ENCODE measurements around the gene PDE8A.

Gene PDE8A

DNA sequence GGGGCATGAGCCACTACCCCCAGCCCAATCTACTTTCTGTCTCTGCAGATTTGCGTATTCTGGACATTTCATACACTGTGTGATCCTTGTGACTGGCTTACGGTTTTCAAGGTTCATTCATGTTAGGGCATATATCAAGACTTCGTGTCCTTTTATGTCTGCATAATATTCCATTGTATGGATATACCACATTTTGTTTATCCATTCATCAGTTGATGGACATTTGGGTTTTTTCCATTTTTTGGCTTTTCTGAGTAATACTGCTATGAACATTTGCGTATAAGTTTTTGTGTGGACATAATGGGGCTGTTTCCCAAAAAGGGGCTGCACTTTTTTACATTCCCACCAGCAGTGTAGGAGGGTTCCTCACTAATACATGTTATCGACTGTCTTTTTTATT is 106.6 kb downstream of the PDE8A start:
- no peak for ATAC-seq
- no peak overlapping the region for H3K4me3 Mint-ChIP-seq
- H3K4me1 Mint-ChIP-seq = no peaks in the 10 kb centered on the region
- H3K27ac Mint-ChIP-seq = no peak overlapping the region
- no peaks in the 10 kb centered on the region for H3K9me3 Mint-ChIP-seq
- no peaks in the 10 kb centered on the region for H3K27me3 Mint-ChIP-seq
- no peak for DNase-seq

GRCh38 chr15:85089929-85090597 is 108.4 kb downstream of the PDE8A start:
- ATAC-seq (no peak), DNase-seq (no peak)
- no peaks in the 10 kb centered on the region for H3K4me1 Mint-ChIP-seq
- H3K4me3 Mint-ChIP-seq = no peak overlapping the region
- no peaks in the 10 kb centered on the region for H3K27me3 Mint-ChIP-seq
- H3K9me3 Mint-ChIP-seq = no peaks in the 10 kb centered on the region
- H3K27ac Mint-ChIP-seq = no peak overlapping the region

DNA sequence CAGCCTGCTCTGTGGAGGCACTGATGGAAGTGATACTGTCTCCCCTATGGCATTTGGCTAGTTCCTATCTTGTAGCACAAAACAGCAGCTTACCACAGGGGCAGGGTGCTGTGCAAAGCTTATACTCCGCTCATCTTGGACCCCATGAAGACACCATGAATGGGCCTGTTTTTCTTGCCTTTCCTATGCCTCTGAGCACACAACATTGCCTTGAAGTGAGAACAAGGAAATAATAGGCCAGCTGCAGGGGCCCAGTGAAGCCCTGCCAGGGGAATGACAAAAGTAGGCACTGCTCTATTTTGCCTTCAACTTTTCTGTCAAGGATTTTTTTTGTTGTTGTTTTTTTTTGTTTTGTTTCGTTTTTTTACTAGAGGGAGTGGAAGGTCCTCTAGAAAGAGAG is 110.3 kb downstream of the PDE8A start:
- Mint-ChIP-seq H3K27me3 (no peaks in the 10 kb centered on the region), H3K27ac (peak overlapping the region in 1 of 2 donors; percentile 34), H3K4me1 (no peaks in the 10 kb centered on the region), H3K9me3 (no peaks in the 10 kb centered on the region), H3K4me3 (no peak overlapping the region)
- ATAC-seq (no peak), DNase-seq (no peak)

DNA sequence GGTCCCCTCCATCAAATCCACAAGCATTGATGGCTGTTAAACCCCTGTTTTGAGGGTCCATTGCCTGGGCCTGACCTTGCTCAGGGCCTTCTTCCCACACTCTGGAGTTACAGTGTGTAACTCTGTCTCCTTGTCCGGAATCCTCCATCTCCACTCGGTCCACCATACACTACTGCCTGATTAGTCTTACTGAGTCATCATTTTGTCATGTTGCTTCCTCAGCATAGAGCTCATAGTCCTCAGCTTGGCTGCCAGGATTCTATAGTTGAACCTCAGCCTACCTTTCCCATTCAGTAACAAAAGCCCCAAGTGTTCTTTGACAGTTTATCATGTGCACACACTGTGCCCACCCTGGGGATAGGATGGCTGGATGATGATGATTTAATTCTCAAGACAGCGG is 113.0 kb downstream of the PDE8A start:
- ATAC-seq = no peak
- Mint-ChIP-seq H3K9me3 (no peaks in the 10 kb centered on the region), H3K27me3 (no peaks in the 10 kb centered on the region), H3K4me1 (no peaks in the 10 kb centered on the region), H3K4me3 (no peak overlapping the region), H3K27ac (peak overlapping the region in 1 of 2 donors; percentile 0)
- no peak for DNase-seq

- no peak for DNase-seq
- no peaks in the 10 kb centered on the region for H3K9me3 Mint-ChIP-seq
- H3K4me1 Mint-ChIP-seq = no peaks in the 10 kb centered on the region
- no peak overlapping the region for H3K4me3 Mint-ChIP-seq
- no peaks in the 10 kb centered on the region for H3K27me3 Mint-ChIP-seq
- ATAC-seq = no peak
- no peak overlapping the region for H3K27ac Mint-ChIP-seq
Observed at GRCh38 chr15:85095566-85095965, 113.9 kb downstream of the PDE8A start.

GRCh38 chr15:85097250-85097649 is 115.6 kb downstream of the PDE8A start:
- no peaks in the 10 kb centered on the region for H3K27me3 Mint-ChIP-seq
- H3K9me3 Mint-ChIP-seq = no peaks in the 10 kb centered on the region
- no peak for ATAC-seq
- H3K4me1 Mint-ChIP-seq = no peaks in the 10 kb centered on the region
- DNase-seq = no peak
- H3K27ac Mint-ChIP-seq = no peak overlapping the region
- H3K4me3 Mint-ChIP-seq = no peak overlapping the region

DNA sequence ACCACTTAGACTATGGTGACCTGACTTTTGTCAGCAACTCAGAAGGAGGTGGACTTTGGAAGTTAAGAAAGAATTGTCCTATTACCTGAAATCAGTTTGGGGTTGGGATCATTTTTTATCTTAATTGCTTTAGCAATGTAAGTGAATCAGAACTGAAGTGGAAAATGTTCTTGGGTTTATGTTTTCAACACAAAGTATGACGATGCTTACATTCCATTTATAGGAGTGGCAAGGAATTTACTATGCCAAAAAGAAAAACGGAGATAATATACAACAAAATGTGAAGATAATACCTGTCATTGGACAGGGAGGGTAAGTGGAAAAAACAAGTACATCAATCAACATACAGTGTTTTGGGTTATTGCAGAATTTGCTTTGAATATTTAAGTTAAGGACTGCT is 116.1 kb downstream of the PDE8A start:
- Mint-ChIP-seq H3K27me3 (no peaks in the 10 kb centered on the region), H3K9me3 (no peaks in the 10 kb centered on the region), H3K27ac (no peak overlapping the region), H3K4me3 (no peak overlapping the region), H3K4me1 (no peaks in the 10 kb centered on the region)
- ATAC-seq (no peak), DNase-seq (no peak)

DNA sequence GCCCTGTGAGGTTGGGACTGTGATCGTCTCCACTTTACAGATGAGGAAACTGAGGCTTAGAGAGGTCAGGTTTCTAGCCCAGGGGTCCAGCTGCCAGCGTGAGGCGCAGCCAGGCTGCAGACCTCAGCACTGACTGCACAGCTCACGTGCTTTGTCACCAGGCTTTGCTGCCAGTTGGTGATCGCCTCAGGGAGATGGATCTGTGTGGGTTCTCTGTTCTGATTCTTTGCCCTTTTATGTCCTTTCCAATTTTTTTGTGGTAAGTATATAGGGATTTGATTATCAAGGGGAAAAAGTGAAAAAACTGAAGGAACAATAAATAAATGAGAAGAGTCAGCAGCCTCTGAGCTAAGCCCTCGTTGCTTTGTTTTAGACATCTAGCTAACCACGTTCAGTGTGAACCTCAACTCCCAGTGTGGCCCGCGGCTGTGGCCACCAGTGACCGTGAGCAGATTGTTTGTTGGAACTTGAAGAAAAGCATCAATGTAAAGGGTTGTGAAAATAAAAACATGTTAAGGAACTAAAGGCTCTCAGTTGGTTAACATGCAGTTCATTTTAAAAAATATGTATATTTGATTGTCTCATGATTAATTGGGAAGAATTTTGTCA is 117.6 kb downstream of the PDE8A start:
- Mint-ChIP-seq H3K27me3 (no peaks in the 10 kb centered on the region), H3K4me3 (no peak overlapping the region), H3K9me3 (no peaks in the 10 kb centered on the region), H3K4me1 (no peaks in the 10 kb centered on the region), H3K27ac (no peak overlapping the region)
- DNase-seq = no peak
- no peak for ATAC-seq

DNA sequence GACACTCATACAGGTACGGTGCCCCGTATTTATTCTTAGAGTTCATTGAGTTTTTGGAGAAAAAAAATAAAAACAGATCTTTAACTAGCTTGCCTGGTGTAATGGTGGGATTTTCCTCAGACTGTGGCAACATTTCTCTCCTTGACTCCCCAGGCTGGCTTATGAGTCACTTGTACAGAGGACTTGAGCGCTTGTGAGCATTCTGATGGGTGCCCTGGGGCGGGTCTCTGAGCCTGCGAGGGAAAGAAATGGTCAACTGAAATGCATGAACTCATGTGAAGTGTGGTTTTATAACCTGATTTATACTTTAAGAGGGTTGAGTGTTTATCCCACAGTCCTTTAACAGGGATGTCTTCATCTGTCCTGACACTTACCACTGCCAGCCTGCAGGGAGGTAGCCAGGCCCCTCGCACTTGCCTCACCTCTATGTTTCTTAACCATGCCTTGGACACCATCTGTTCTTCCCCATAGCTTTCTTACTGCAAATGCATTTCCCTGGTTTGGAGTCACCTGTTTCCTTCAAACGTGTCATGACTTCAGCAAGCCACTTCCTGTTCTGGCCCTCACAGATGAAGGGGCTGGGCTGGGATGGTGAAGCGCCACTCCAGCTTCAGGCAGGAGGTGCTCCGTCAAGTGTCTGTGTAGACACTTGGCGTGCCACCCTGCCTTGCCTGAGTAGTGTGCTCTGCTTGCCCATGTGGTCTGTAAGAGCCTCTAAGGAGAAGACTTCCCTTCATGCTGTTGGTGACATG is 118.7 kb downstream of the PDE8A start:
- DNase-seq = peak in 1 of 2 donors; percentile 13

DNA sequence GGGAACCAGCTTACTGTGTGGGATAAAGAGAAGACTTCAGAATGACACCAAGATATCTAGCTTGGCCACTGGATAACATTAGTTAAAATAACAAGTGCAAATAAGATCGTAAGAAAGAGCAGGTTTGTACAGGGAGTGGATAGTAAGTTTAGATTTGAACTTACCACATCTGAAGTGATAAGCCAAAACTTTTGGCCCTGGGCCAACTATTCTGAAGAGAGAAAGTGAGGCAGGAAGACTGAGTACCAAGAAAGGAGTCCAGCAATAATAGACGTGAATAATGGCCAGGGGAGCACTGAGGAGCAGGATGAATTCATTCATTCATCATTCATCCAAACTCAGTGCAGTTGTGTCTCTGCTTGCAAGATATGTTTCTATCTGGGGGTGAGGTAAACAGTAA is 122.9 kb downstream of the PDE8A start:
- no peaks in the 10 kb centered on the region for H3K9me3 Mint-ChIP-seq
- DNase-seq (no peak), ATAC-seq (no peak)
- no peak overlapping the region for H3K4me3 Mint-ChIP-seq
- H3K27ac Mint-ChIP-seq = no peak overlapping the region
- no peaks in the 10 kb centered on the region for H3K4me1 Mint-ChIP-seq
- H3K27me3 Mint-ChIP-seq = no peaks in the 10 kb centered on the region

More for the DNA sequence above, 118.7 kb downstream of the PDE8A start:
- H3K4me3 Mint-ChIP-seq = no peak overlapping the region
- H3K27me3 Mint-ChIP-seq = no peaks in the 10 kb centered on the region
- no peaks in the 10 kb centered on the region for H3K9me3 Mint-ChIP-seq
- H3K27ac Mint-ChIP-seq = no peak overlapping the region
- peak; percentile 64 for ATAC-seq
- no peaks in the 10 kb centered on the region for H3K4me1 Mint-ChIP-seq

GRCh38 chr15:85108136-85108535 is 126.5 kb downstream of the PDE8A start:
- no peak for DNase-seq
- H3K9me3 Mint-ChIP-seq = no peaks in the 10 kb centered on the region
- no peak overlapping the region for H3K27ac Mint-ChIP-seq
- no peaks in the 10 kb centered on the region for H3K27me3 Mint-ChIP-seq
- H3K4me1 Mint-ChIP-seq = no peaks in the 10 kb centered on the region
- no peak overlapping the region for H3K4me3 Mint-ChIP-seq
- ATAC-seq = no peak

- ATAC-seq (no peak), DNase-seq (no peak)
- Mint-ChIP-seq H3K4me3 (no peak overlapping the region), H3K4me1 (no peaks in the 10 kb centered on the region), H3K27ac (peak overlapping the region in 1 of 2 donors; percentile 5), H3K27me3 (no peaks in the 10 kb centered on the region), H3K9me3 (no peaks in the 10 kb centered on the region)
Observed at GRCh38 chr15:85109333-85109732, 127.7 kb downstream of the PDE8A start.

GRCh38 chr15:85112997-85113396 is 131.3 kb downstream of the PDE8A start:
- no peak for DNase-seq
- H3K27me3 Mint-ChIP-seq = no peaks in the 10 kb centered on the region
- H3K9me3 Mint-ChIP-seq = no peaks in the 10 kb centered on the region
- no peak overlapping the region for H3K4me3 Mint-ChIP-seq
- H3K4me1 Mint-ChIP-seq = peaks cover 22% of the 10 kb centered on the region
- ATAC-seq = no peak
- no peak overlapping the region for H3K27ac Mint-ChIP-seq

- DNase-seq (no peak), ATAC-seq (no peak)
- Mint-ChIP-seq H3K9me3 (no peaks in the 10 kb centered on the region), H3K4me3 (no peak overlapping the region), H3K4me1 (peaks cover 22% of the 10 kb centered on the region), H3K27ac (no peak overlapping the region), H3K27me3 (no peaks in the 10 kb centered on the region)
Observed at GRCh38 chr15:85114886-85115285, 133.2 kb downstream of the PDE8A start.

DNA sequence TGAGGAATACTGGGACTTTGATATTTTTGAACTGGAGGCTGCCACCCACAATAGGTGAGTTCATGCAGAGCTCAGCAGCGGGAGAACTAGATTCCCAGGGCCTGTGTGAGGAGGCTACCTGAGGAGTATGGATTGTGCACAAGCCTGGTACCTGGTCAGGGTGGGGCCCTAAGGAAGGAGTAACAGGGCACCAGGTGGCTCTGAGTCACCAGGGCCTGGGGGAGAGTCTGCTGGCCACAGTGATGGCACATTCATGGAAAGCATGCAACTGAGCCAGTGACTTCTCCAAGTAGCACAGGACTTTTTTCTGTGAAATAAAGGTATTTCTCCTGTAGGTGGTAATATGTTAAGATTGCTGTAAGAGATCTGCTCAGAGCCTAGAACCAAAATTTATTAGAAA is 134.4 kb downstream of the PDE8A start:
- ATAC-seq (peak; percentile 53), DNase-seq (no peak)
- Mint-ChIP-seq H3K27ac (peak overlapping the region in 1 of 2 donors; percentile 37), H3K27me3 (no peaks in the 10 kb centered on the region), H3K4me1 (peaks cover 22% of the 10 kb centered on the region), H3K9me3 (no peaks in the 10 kb centered on the region), H3K4me3 (no peak overlapping the region)

DNA sequence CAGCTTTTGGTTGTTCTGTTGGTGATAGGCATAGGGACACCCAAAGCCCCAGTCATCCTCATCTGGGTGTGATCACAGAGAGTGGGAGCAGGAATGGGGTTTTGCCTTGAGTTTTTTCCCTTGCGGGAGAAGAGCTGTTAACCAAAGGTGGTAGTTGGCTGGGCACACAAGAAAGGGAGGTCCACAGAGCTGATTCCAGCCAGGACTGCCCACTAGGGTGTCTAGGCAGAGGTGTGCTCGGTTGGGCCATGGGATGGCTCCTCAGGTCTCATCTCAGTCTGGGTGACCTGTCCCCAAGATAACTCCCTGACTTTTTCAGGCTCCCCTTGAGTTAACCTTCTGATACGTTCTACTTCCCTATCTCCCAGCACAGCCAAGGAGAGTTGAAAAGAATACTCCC is 134.8 kb downstream of the PDE8A start:
- DNase-seq (no peak), ATAC-seq (peak; percentile 5)
- no peak overlapping the region for H3K4me3 Mint-ChIP-seq
- no peaks in the 10 kb centered on the region for H3K27me3 Mint-ChIP-seq
- H3K4me1 Mint-ChIP-seq = peaks cover 22% of the 10 kb centered on the region
- no peaks in the 10 kb centered on the region for H3K9me3 Mint-ChIP-seq
- H3K27ac Mint-ChIP-seq = peak overlapping the region; percentile 9 to 48
